Breast epithelium (tissue), 3 donors: ENCODE results near the gene SYCE3.

Experiments
- CTCF ChIP-seq, 3 donors: fragments of 450-650 bp; IDR thresholded peaks; one replicate each; pipeline ENCODE4 v1.5.1; 2016 to 2017; ENCODE audit warnings: antibody characterized with exemption in 3 of 3, mild to moderate bottlenecking in 3 of 3, moderate library complexity in 3 of 3
- POLR2A ChIP-seq: fragments of 450-650 bp; IDR thresholded peaks from one replicate; pipeline ENCODE4 v1.6.1; 2016; ENCODE audit warnings: antibody characterized with exemption, mild to moderate bottlenecking, moderate library complexity

- TF ChIP-seq CTCF (IDR thresholded peaks at IDR 0.05) (no peak), POLR2A (no peak)
Observed at GRCh38 chr22:50522208-50522805, 40.4 kb downstream of the SYCE3 start.
